ENCODE measurements around the gene STUM.

Gene STUM

GRCh38 chr1:226542623-226543103 is 5.9 kb upstream of the STUM start:
- no peak for TF ChIP-seq CTCF (conservative IDR thresholded peaks at IDR 0.05; ENCODE audit: low read depth, low read length)
- DNase-seq (ENCODE audit: low read depth): no peak
- H3K4me3 ChIP-seq (ENCODE audit: low read depth, low read length): no peak overlapping the region

DNA sequence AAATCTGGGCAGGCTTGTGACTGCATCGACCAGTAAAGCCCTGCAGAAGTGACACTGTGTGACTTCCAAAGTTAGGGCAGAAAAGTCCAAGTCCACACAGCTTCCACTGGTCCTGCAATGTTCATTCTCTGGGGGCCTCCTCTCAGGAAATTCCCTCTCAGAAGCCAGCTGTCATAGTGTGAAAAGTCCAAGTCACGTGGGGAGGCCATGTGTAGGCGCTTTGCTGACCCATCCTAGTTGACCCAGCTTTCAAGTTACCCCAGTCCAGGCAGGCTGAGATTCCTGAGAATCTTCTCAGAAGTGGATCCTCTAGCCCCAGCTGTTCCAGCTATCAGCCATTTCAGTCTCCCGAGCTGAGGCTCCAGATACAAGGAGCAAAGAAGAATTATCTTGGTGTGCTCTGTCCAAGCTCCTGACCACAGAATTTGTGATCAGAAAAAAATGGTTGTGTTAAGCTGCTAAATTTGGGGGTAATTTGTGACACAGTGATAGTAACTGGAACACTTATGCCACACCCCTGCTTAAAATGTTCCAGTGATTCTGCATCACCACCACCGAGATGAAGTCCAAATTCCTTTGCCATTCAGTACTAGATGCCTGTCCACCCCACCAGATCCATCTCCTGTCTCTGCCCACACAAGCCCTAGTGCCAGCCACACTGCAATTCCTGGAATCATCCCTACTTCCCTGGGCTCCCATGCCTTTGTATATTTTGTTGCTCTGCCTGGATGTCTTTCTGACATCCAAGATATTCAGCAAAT is 2.5 kb upstream of the STUM start:
- DNase-seq (ENCODE audit: low read depth): no peak
- TF ChIP-seq CTCF (conservative IDR thresholded peaks at IDR 0.05; ENCODE audit: low read depth, low read length): no peak
- no peak overlapping the region for H3K4me3 ChIP-seq (ENCODE audit: low read depth, low read length)

GRCh38 chr1:226546926-226547325 is 1.6 kb upstream of the STUM start:
- no peak for DNase-seq (ENCODE audit: low read depth)
- TF ChIP-seq CTCF (conservative IDR thresholded peaks at IDR 0.05; ENCODE audit: low read depth, low read length): no peak
- H3K4me3 ChIP-seq (ENCODE audit: low read depth, low read length): no peak overlapping the region

- TF ChIP-seq CTCF (conservative IDR thresholded peaks at IDR 0.05; ENCODE audit: low read depth, low read length): peak; percentile 100
- no peak overlapping the region for H3K4me3 ChIP-seq (ENCODE audit: low read depth, low read length)
- peak; percentile 94 for DNase-seq (ENCODE audit: low read depth)
Observed at GRCh38 chr1:226547754-226548191, 791 bp upstream of the STUM start.

DNA sequence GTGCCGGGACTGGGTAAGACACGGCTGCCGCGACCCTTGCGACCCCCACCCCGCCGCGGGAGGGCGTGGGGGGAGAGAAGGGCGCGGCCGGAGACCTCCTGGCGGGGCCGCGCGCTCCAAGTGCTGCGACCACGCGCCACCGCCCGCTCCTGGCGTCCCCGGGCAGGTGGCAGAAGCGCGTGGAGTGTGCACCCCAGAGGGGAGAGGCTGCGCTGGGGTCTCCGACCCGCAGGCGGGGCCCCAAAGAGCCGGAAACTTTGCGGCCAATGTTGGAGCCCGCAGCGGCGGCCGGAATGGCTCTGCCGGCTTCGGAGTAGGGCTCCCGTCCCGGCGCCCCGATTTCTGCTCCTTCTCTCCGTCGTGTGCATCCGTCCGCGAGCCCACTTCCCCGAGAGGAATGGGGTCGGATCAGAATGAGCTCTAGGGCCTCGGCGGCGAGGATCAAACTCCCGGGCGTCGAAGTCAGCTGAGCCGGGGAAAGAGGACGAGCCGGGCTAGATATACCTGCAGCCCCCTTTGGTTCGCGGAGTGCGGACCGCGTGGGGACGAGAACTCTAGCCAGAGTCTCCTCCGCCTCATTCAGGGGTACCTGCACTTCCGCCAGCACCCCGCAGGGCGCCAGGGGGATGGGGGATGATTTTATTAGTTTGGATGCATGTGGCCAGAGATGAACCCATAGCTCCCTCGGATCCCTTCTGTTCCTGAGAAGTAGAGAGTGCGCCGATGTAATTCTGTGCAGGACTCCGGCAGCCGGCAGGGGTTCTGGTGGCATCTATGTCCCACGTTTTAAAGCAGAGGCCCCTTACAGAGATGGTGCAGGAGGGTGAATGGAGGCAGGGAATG is 751 bp downstream of the STUM start:
- TF ChIP-seq CTCF (conservative IDR thresholded peaks at IDR 0.05; ENCODE audit: low read depth, low read length): no peak
- no peak for DNase-seq (ENCODE audit: low read depth)
- no peak overlapping the region for H3K4me3 ChIP-seq (ENCODE audit: low read depth, low read length)

DNA sequence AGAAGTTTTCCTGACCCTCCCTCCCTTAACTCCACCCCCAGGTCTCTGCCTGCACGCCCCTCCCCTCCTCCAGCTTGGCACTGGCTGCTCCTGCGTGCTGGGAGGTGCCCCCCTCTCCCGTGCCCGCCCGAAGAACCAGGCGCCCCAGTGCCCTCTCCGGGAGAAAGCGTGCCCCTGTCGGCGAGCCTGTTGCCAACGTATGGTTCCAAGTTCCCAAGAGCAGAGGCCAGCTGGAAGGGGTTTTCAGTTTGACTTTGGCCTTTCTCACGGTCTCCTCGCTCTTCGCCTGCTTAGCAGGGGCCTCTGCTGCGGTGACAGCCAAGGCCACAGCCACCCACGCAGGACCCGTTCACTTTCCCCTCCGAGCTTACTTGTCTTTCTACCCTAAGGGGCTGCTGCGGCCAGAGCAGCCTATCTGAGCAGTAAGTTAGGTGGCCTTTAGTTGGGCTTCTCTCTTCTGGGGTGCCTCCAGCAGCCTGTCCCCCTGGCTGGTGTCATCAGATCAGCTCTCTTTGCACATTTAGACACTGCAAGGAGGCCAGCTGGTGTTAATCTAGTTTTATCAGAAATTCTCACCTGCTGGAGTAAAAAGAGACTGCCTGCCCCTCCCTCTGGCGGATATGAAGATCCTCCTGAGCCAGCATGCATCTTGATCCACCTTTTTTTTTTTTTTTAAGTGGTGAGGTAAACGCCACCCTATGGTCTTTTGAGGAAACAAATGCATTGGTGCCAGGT is 1.5 kb downstream of the STUM start:
- no peak overlapping the region for H3K4me3 ChIP-seq (ENCODE audit: low read depth, low read length)
- no peak for DNase-seq (ENCODE audit: low read depth)
- TF ChIP-seq CTCF (conservative IDR thresholded peaks at IDR 0.05; ENCODE audit: low read depth, low read length): no peak

Data from choroid plexus epithelial cell (primary cell).